Gastroesophageal sphincter (tissue), 3 donors: ENCODE measurements around the gene MITF.

Source experiments
- EP300 ChIP-seq: sonication (generic); formaldehyde crosslinking; IDR thresholded peaks from one replicate; pipeline ENCODE4 v1.6.1; 2017; ENCODE audit warnings: antibody characterized with exemption, mild to moderate bottlenecking
- POLR2AphosphoS5 ChIP-seq: sonication (generic); formaldehyde crosslinking; IDR thresholded peaks from one replicate; pipeline ENCODE4 v1.6.1; 2017; ENCODE audit warnings: antibody characterized with exemption
- TF ChIP-seq, protein P1 (sequence below), 4 experiments: fragments of 200-600 bp in 2 of 4; fragments of 450-650 bp in 2 of 4; sonication (generic) in 1 of 4; IDR thresholded peaks; one replicate each; pipeline ENCODE4 v1.5.1; 2017 to 2019; ENCODE audit warnings: antibody characterized with exemption in 4 of 4, mild to moderate bottlenecking in 2 of 4, moderate library complexity in 2 of 4

DNA sequence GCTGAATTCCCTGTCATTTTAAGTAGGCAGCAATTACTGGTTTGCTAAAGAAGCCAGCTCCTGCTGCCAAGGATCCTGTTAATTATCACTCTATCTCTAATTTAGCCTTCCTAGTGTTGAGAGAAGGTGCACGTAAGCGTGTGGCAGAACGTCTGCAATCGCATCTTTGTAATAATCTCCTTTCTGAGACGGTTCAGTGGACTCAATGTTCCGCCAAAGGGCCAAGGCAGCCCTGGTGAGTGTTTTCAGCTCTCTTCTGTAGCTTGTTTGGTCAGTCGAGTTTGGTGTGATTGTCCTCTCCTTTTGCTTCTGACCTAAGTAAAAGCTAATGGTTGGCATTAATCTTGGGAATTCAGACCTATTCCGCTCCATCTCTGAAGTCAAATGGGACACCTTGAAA, 24.2 kb downstream of the MITF start:
- TF ChIP-seq POLR2AphosphoS5 (no peak), EP300 (peak; percentile 27)
- TF ChIP-seq, protein P1, sequence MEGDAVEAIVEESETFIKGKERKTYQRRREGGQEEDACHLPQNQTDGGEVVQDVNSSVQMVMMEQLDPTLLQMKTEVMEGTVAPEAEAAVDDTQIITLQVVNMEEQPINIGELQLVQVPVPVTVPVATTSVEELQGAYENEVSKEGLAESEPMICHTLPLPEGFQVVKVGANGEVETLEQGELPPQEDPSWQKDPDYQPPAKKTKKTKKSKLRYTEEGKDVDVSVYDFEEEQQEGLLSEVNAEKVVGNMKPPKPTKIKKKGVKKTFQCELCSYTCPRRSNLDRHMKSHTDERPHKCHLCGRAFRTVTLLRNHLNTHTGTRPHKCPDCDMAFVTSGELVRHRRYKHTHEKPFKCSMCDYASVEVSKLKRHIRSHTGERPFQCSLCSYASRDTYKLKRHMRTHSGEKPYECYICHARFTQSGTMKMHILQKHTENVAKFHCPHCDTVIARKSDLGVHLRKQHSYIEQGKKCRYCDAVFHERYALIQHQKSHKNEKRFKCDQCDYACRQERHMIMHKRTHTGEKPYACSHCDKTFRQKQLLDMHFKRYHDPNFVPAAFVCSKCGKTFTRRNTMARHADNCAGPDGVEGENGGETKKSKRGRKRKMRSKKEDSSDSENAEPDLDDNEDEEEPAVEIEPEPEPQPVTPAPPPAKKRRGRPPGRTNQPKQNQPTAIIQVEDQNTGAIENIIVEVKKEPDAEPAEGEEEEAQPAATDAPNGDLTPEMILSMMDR (IDR thresholded peaks at IDR 0.05), result no peak
